Measurements from ENCODE around the gene ZNF519.

DNA sequence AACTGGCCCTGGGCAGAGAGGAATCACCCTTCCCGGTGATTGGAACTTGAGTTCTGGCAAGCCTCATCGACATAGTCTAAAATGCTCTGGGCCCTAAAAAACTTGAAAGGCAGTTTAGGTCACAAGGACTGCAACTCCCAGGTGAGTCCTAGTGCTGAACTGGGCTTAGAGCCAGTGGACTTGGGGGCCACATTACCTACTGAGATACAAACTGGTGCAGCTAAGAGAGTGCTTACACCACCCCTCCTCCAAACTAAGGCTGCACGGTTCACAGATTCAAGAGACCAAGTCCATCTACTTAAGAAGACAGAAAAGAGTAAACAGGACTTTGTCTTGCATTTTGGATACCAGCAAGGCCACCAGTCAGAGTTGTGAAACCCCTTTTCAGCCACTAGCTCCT, 25.3 kb downstream of the ZNF519 start:
- TF ChIP-seq, protein P1, sequence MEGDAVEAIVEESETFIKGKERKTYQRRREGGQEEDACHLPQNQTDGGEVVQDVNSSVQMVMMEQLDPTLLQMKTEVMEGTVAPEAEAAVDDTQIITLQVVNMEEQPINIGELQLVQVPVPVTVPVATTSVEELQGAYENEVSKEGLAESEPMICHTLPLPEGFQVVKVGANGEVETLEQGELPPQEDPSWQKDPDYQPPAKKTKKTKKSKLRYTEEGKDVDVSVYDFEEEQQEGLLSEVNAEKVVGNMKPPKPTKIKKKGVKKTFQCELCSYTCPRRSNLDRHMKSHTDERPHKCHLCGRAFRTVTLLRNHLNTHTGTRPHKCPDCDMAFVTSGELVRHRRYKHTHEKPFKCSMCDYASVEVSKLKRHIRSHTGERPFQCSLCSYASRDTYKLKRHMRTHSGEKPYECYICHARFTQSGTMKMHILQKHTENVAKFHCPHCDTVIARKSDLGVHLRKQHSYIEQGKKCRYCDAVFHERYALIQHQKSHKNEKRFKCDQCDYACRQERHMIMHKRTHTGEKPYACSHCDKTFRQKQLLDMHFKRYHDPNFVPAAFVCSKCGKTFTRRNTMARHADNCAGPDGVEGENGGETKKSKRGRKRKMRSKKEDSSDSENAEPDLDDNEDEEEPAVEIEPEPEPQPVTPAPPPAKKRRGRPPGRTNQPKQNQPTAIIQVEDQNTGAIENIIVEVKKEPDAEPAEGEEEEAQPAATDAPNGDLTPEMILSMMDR (IDR thresholded peaks at IDR 0.05) = no peak
- no peak for TF ChIP-seq POLR2A (IDR thresholded peaks at IDR 0.05)

Measured in adrenal gland (tissue), 5 donors.